Type B pancreatic cell (in vitro differentiated cells): ENCODE measurements around the gene NOTCH3. TPM values are rescaled to one million over a fixed set of nuclear protein-coding genes. Genes with fewer than 3 reads are reported as not detected.

Experiments used
- DNase-seq: peaks from one replicate; pipeline ENCODE4 v3.0.0; 2021; ENCODE audit warnings: mixed read lengths; ENCODE audit not compliant: unreplicated experiment; ENCODE audit errors: extremely low spot score
- H3K27ac Mint-ChIP-seq: 2 replicates; pipeline ENCODE4 v1.8.0; 2021; ENCODE audit warnings: mild to moderate bottlenecking, mixed read lengths
- H3K27me3 Mint-ChIP-seq: 2 replicates; pipeline ENCODE4 v1.8.0; 2021; ENCODE audit warnings: mixed read lengths
- H3K36me3 Mint-ChIP-seq: 2 replicates; pipeline ENCODE4 v1.8.0; 2021; ENCODE audit warnings: mixed read lengths
- H3K4me1 Mint-ChIP-seq: one replicate; pipeline ENCODE4 v1.8.0; 2021; ENCODE audit warnings: mixed read lengths; ENCODE audit not compliant: unreplicated experiment
- H3K4me3 Mint-ChIP-seq: 2 replicates; pipeline ENCODE4 v1.8.0; 2021; ENCODE audit warnings: mild to moderate bottlenecking, mixed read lengths
- H3K9me3 Mint-ChIP-seq: 2 replicates; pipeline ENCODE4 v1.8.0; 2021; ENCODE audit warnings: mixed read lengths
- total RNA-seq: library from RNA; stranded (reverse); gene quantifications from 2 replicates; pipeline ENCODE4 v1.2.1, GENCODE V29; 2021; ENCODE audit warnings: low replicate concordance
- TF ChIP-seq, protein P1 (sequence below): fragments of 200-600 bp; sonication (generic); conservative IDR thresholded peaks from 2 replicates; pipeline ENCODE4 v1.5.0; 2021; ENCODE audit warnings: antibody characterized with exemption, mild to moderate bottlenecking

The NOTCH3 gene
- total RNA-seq, 1 donor from 2014 or later = 119 TPM

DNA sequence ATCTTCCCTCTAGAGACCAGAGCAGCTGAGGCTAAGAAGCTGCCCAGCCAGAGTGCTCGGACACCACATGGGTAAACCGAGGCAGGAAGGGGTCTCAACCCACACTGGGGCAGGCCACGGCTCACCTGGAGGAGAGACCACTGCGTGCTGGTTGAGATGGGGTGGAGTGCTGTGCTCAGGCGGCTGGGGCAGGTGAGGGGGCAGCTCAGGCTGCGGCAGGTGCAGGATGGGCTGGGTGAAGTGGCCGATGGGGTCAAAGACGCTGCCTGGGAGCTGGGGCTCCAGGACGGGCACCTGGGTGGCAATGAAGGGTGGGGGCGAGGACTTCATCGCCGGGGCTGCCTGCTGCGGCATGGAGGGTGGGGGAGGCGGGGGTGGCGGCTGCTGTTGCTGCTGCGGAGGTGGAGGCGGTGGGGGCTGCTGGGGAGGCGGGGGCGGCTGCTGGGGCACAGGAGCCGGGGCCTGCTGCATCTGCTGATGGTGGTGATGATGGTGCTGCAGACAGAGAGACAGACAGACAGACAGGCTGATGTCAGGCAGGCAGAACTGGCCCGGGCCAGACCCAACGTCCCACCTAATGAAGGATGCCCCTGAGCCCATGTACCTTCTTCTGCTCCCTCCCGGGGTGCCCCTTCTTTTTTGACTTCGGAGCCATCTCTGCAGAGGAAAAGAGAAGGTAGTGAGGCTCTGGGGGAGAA, 43.5 kb upstream of the NOTCH3 start:
- Mint-ChIP-seq H3K9me3 (no peaks in the 10 kb centered on the region), H3K4me1 (no peaks in the 10 kb centered on the region), H3K36me3 (peaks cover 12% of the 10 kb centered on the region), H3K27ac (peak overlapping the region; percentile 31), H3K4me3 (no peak overlapping the region), H3K27me3 (no peaks in the 10 kb centered on the region)
- DNase-seq = no peak
- TF ChIP-seq, protein P1, sequence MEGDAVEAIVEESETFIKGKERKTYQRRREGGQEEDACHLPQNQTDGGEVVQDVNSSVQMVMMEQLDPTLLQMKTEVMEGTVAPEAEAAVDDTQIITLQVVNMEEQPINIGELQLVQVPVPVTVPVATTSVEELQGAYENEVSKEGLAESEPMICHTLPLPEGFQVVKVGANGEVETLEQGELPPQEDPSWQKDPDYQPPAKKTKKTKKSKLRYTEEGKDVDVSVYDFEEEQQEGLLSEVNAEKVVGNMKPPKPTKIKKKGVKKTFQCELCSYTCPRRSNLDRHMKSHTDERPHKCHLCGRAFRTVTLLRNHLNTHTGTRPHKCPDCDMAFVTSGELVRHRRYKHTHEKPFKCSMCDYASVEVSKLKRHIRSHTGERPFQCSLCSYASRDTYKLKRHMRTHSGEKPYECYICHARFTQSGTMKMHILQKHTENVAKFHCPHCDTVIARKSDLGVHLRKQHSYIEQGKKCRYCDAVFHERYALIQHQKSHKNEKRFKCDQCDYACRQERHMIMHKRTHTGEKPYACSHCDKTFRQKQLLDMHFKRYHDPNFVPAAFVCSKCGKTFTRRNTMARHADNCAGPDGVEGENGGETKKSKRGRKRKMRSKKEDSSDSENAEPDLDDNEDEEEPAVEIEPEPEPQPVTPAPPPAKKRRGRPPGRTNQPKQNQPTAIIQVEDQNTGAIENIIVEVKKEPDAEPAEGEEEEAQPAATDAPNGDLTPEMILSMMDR = no peak

DNA sequence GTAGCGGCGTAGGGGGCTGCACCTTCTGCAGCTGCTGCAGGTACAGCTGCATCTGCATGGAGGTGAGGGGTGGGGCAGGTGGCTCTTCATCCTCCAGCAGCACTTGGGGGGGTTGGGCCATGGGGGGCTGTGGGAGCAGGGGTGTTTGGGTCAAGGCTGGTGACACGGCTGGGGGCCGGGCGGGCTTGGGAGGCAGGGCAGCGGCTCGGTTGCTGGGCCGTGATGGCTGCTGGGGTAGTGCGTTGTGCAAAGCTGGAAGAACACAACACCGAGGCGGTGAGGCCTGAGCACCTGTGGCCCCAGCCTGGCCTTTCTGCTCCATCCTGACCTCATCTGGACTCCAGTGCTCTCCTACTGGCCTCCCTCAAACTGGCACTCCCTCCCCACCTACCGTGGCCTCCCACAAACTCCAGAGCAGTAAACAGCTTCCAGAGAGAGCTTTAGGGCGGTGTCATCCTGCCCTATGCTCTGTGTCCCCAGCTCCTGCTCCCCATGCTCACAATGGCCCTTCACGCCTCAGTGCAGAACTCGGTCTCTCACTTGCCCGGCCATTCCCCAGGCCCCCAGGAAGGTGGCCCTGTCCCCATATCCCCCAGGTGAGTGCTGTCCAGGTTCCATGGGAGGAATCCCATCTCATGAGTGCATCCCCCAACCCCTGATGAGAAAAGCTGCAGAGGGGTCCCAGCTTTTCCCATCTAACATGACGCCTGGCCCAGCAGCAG, 42.6 kb upstream of the NOTCH3 start:
- no peaks in the 10 kb centered on the region for H3K4me1 Mint-ChIP-seq
- no peaks in the 10 kb centered on the region for H3K27me3 Mint-ChIP-seq
- H3K4me3 Mint-ChIP-seq = no peak overlapping the region
- peaks cover 12% of the 10 kb centered on the region for H3K36me3 Mint-ChIP-seq
- no peak overlapping the region for H3K27ac Mint-ChIP-seq
- TF ChIP-seq, protein P1 = no peak
- H3K9me3 Mint-ChIP-seq = no peaks in the 10 kb centered on the region
- DNase-seq = no peak

DNA sequence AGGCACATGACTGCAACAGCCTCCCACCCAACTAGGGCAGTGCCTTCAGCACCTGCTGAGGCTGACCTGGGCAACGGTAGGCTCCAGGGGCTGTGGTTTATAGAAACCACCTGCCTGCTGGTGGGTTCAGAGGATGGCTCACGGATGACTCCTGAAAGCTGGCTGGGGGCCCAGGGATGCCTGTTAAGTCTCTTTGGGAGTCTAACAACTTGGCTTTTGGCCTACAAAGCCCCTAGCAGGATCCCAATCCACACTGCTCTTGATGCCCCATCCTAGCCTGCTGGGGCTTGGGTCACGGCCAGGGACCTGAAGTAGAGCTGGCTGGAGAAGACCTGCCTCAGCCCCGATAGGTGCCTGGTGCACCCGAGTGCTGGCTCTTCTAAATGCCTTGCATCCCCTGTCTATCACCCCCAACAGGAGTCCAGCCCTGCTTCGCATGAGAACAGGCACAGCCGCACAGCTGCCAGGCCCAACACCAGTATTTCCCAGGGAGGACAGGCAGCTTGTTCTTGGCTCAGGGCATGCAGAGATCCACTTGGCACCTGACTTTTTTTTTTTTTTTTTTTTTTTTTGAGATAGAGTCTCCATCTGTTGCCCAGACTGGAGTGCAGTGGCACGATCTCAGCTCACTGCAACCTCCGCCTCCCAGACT, 40.6 kb upstream of the NOTCH3 start:
- Mint-ChIP-seq H3K4me1 (no peaks in the 10 kb centered on the region), H3K36me3 (peaks cover 14% of the 10 kb centered on the region), H3K27me3 (no peaks in the 10 kb centered on the region), H3K27ac (no peak overlapping the region), H3K9me3 (no peaks in the 10 kb centered on the region), H3K4me3 (no peak overlapping the region)
- DNase-seq = no peak
- TF ChIP-seq, protein P1 = no peak

DNA sequence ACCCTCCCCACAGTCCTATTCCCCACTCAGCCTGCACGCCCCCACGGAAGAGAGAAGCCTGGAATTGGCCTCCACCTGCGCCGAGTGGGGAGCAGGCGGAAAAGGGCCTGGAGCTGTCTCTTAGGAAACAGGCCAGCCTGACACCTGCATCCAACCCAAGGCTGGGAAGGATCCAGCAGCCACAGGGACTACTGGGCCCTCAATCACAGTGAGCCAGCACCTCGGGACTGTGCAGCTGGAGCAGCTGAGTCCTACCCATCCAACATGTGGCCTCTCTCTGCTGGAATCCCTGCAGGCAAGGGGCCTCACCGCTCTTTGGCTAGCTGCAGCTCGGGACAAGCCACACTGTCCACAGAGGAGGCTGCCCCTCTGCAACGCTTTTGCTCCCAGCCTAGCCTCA, 39.7 kb upstream of the NOTCH3 start:
- H3K36me3 Mint-ChIP-seq = peaks cover 18% of the 10 kb centered on the region
- no peaks in the 10 kb centered on the region for H3K9me3 Mint-ChIP-seq
- TF ChIP-seq, protein P1 = no peak
- no peak for DNase-seq
- no peak overlapping the region for H3K4me3 Mint-ChIP-seq
- no peaks in the 10 kb centered on the region for H3K27me3 Mint-ChIP-seq
- no peaks in the 10 kb centered on the region for H3K4me1 Mint-ChIP-seq
- no peak overlapping the region for H3K27ac Mint-ChIP-seq

DNA sequence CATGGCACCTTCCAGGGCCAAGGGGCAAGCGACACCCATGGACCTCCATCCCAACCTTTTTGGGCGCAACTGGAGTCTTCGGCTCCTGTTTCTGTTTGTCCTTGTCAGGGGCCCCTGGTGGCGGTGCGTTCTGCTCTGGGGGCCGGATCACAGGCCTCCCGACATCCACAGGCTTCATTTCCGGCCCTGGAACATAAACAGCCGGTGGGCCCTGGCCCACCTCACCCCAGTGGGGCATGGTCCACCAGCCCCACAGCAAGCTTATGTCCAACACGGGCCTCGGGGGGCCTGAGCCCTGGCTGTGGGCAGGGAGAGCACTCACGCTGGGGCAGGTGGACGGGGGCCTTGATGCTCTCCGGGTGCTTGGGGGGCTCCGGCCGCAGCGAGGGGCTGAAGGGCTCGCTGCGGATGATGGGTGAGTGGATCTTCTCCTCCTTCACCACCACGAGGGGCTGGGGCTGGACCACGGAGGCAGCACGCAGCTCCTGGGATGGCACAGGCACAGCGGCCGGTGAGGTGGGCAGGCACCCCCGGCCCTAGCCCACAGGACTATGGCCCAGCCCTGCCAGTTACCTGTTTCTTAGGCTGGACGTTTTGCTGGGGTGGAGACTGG, 38.6 kb upstream of the NOTCH3 start:
- H3K27me3 Mint-ChIP-seq = no peaks in the 10 kb centered on the region
- H3K36me3 Mint-ChIP-seq = peaks cover 18% of the 10 kb centered on the region
- no peak overlapping the region for H3K4me3 Mint-ChIP-seq
- H3K4me1 Mint-ChIP-seq = no peaks in the 10 kb centered on the region
- TF ChIP-seq, protein P1 = no peak
- no peaks in the 10 kb centered on the region for H3K9me3 Mint-ChIP-seq
- no peak for DNase-seq
- H3K27ac Mint-ChIP-seq = no peak overlapping the region
